HG02623 (cell line): ENCODE measurements around the gene RHBDL1.
"Not testable (repeated sequence)": the region's sequence is repeated elsewhere in the genome, so short reads cannot be mapped to it uniquely, and the experiment has no call there.

Experiments used
- ATAC-seq: cut with Tn5 transposase; IDR thresholded peaks from one replicate; pipeline ENCODE4 v1.9.1; 2021; ENCODE audit warnings: moderate library complexity; ENCODE audit not compliant: unreplicated experiment

RHBDL1 gene

GRCh38 chr16:684071-684794 is 8.8 kb downstream of the RHBDL1 start, which contains the start of gene JMJD8:
Gene JMJD8 (minus strand): TSS chr16:684334. CDS start chr16:684319, 15 bp downstream.
- ATAC-seq: peak; percentile 64

DNA sequence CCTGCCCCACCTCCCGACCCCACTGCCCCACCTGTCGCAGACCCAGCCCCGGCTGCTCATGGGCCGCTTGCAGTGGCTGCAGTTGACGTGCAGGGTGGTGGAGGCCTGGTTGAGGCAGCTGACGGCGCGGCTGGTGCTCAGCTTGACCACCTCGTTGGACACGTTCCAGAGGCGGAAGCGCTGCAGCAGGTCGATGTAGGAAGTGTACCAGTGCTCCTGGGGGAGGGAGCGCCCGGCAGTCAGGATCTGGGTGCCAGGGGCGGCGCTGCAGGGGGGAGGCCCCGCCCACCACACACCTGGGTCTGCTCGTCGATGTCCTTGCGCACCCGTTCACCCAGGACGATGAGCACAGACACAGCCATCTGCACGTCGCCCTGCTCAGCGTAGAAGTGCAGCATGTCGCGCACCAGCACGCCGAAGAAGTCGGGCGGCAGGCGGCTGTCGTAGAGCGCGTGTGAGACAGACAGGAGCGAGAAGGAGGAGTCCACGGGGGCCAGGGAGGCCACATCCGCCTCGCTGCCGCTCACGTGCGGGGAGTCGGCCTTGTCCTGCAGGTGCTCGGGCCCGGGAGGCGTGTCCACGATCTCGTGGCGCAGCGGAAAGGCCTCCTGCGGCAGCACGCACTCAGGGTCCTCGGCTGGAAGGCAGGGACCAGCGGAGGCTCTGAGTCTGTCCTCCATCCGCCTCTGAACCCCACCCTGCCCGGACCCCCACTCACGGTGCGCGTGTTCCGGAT is 9.7 kb downstream of the RHBDL1 start:
- ATAC-seq: no peak

DNA sequence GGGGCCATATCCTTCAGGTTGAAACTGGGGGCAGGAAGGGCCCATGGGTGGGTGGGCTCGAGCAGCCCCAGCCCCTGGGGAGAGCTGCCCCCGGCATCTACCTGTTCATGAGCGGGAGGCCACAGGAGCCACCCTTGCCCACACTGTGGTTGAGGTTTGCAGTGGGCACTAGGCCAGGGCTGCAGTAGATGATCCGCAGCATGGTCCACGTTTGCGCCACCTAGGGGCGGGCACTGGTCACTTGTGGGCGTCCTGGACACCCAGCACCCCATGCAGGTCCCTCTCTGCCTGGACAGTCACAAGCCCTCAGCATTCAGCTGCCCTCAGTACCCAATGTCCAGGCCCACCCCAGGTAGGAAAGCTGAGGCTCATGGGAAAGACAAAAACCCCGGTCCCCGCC is 10.5 kb downstream of the RHBDL1 start:
- ATAC-seq: no peak

DNA sequence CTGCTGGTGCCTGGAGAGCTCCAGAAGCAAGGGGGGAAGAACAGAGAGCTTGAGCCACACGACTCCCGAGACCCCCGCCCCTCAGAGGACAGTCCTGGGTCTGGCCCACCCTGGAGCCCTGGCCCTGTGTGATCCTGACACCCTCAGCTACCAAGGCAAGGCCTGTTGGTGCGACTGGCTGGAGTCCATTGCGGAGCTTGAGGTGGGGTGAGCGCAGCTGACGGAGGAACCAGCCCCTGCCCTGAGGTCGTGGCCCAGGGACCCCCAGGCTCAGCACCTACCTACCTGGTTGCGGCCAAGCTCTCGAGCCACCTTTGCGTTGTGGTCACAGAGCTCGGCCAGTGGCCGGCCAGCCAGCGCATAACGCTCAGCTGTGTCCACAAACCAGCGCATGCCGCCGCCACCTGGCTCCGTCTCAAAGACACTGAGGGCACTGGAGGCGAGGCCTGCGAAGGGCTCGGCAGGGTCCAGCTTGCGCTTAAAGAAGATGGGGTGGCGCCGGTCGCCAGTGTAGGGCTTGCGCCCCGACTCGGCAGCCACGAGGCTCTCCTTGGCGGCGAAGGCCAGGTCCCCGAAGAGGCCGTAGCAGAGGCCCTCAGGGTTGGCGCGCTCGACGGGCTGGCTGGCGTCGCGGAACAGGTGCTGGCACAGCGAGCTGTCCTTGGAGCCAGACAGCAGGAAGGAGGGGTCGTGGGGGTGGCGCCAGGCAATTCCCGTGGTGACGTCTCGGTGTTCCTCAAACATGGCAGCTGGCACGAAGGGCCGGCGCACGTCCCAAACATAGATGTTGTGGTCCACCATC is 11.2 kb downstream of the RHBDL1 start:
- ATAC-seq: no peak

DNA sequence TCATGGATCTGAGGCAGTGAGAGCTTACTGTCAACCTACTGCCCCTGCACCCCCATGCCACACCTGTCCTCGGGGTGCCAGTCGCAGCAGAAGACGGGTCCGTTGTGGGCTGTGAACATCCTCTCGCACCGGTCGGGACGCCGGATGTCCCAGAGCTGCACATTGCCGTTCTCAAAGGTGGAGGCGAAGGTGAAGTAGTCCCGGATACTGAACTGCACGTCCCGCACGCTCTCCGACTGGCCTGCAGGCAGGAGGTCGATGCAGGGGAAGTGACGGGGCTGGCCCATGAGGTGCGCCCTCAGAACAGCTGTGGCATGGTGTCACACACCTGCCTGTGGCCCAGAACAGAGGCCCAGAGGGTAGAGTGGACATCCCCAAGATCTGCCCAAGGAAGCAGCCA is 12.0 kb downstream of the RHBDL1 start:
- ATAC-seq: no peak

GRCh38 chr16:689175-689897 is 13.9 kb downstream of the RHBDL1 start:
- ATAC-seq: no peak

- ATAC-seq: not testable (repeated sequence)
Measured at GRCh38 chr16:691242-691641, 15.8 kb downstream of the RHBDL1 start.

- ATAC-seq: no peak
Measured at GRCh38 chr16:692356-693108, 17.1 kb downstream of the RHBDL1 start.

DNA sequence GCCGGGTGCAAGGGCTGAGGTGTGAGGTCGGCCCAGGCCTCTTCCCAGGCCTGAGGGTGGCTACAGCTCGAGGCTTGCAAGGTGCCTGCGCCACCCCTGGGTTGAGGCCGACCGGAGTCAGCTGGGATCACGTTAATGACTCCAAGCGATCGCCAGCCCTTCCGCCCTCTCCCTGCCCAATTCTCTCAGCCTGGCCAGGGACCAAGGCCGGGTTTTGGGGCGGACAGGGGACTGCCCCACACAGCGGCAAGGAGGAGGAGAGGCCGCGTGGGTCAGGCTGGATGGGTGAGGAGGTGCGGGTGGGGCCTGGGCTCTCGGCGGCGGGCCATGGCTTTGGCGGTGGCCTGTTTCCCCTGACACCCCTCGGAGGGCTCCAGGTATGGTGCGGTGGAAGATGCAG is 17.9 kb downstream of the RHBDL1 start:
- ATAC-seq: no peak

- ATAC-seq: no peak
Measured at GRCh38 chr16:693766-694165, 18.3 kb downstream of the RHBDL1 start.

DNA sequence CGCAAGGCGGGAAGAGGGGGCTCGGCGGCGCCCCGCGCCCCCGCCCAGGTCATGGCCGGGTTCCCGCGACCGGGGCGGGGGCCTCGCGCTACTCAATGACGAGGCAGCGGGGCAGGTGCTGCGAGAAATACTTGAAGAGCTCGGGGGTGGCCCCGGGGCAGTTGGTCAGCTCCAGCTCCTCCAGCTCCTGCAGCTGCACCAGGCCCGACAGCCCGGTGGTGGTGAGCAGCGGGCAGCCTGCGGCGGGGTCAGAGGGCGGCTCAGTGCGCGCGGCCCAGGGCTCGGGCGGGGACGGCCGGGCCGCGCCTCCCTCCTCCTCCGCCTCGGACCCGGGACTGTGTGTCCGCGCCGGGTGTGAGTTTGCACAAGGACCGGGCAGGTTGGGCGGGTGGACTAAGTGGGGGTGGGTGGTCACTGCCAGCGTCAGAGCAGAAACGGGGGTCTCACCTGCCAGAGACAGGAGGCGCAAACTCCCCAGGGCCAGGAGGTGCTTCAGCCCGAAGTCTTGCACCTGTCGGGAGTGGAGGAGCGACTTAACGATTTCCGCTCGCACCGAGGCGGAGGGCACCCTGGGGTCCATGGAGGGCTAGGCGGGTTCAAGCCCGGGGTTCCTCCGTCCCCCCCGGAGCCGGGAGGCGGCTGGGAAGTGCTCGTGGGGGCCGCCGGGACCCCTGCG is 18.9 kb downstream of the RHBDL1 start:
- ATAC-seq: no peak

GRCh38 chr16:694863-695354 is 19.4 kb downstream of the RHBDL1 start:
- no peak for ATAC-seq

GRCh38 chr16:695355-696089 is 20.1 kb downstream of the RHBDL1 start:
- no peak for ATAC-seq

DNA sequence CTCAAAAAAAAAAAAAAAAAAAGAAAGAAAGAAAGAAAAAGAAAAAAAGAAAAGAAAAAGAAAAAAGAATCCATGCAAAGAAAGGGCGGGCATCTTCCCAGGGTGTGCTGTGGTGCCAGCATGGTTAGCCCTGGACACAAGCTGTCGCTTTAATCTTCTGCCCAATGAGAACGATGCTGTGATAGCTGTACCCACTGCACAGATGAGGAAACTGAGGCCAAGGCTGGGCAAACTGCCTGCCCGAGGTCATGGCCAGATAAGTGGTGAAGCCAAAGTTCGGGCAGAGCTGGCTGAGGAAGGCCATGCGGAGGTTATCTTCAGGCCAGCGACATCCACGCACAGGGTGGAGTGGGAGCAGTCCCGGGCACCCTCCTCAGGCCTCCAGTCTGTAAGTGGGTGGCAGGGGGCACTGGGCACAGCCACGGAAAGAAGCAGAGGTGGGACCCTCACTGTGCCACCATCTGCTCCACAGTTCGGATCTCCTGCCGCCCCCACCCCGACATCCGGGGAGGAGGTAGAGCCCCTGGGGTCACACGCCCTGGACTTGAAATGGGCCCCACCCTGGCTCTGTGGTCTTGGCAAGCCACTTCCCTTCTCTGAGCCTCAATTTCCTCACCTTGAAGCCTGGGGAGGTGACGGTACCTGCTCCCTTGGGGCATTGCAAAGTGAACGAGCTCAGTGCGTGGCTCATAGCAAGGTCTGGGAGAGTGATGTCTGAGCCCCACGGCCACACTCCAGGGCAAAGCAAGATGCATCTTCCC is 23.6 kb downstream of the RHBDL1 start:
- ATAC-seq: no peak

GRCh38 chr16:700684-701584 is 25.5 kb downstream of the RHBDL1 start:
- ATAC-seq: no peak

DNA sequence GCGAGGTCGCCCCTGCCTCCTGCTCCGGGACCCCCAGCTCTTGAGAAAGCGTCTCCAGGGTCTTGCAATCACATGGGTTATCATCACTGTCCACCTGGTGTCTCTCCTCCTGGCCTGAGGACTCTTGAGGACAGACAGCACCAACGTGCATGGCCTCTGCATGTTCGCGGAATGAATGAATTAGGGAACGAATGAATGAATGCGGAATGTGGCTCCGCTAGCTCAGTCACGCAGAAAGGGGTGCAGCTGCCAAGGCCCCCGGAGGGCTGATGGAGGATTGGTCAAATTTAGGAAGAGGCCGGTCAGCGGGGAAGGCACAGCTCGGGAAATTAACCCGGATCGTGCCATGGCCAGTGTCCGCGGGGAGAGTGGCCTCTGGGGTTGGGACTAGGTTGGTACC is 26.9 kb downstream of the RHBDL1 start:
- no peak for ATAC-seq

DNA sequence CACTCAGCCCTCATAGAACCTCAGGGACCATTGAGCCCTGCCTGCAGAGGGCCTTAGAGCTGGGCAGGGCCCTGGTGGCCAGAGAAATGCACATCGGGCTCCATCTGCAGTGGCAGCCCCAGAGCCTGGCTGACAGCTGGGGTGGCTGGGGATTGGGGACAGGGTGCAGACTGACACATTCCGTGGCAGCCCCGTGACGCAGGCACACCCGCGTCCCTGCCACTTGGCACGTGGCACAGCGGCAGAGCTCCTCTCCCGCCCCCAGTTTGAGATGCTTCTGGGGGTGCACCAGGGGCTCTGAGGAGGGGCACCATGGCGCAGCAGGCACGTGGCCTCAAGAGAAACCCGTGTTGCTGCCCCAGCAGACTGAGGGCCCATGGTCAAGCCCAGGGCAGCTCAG is 27.9 kb downstream of the RHBDL1 start:
- ATAC-seq: no peak
